A549 treated with AZD9567 at 1 μM for 4 hours (cell line): ENCODE data around the gene KLK6. TPM values are rescaled to one million over a fixed set of nuclear protein-coding genes. Genes with fewer than 3 reads are reported as not detected.

ENCODE experiments used
- total RNA-seq: library from RNA; stranded (reverse); fragments of 200-300 nt; extraction: Qiagen RNA extraction; gene quantifications from 5 replicates; pipeline ENCODE4 v1.2.3, GENCODE V29; 2022; ENCODE audit not compliant: insufficient read depth

Gene KLK6
- total RNA-seq: 0.17 to 0.30 TPM (median 0.19 TPM) in 4 of 5 replicates, not detected in the other

DNA sequence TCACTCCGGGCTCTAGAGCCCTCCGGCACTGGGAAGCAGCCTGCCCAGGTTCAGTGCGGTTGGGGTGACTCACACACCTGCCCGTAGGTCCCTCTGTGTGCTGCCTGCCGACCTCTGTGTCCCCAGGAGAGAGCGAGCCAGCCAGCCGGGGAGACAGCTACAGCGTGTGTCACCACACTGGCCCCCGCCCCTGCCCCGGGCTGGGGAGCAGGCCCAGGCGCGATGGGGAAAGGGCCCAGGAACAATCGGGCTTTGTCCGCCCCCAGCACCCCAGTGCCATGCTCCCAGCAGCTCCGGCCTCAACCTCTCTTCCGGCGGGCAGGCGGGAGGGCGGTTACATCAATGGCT, at the start of gene KLK6:
Gene KLK6 (minus strand): TSS at position 179 of the 348 bp plus-strand sequence. CDS start 1,487 bp downstream, outside the sequence.

DNA sequence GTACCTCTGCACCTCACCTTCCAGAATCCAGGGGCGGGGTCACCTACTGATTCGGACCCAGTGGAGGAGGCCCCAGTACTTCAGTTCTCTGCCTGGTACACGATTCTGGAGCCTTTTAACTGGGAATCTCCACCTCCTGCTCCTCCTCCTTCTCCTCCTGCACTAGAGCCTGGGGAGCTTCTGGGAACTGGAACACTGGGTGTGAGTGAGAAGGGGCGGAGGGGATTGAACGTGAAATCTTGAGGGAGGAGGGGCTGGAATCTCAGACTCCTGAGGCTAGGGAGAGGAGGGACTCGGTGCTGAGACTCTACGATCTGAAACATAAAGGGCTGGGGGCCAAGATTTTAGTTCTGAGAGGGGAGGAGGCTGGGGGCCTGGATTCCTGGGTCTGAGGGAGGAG, 32.1 kb upstream of the KLK6 start, which contains the start of gene KLK8:
Gene KLK8 (minus strand): TSS at position 90 of the 400 bp plus-strand sequence. CDS start 437 bp downstream, outside the sequence.

DNA sequence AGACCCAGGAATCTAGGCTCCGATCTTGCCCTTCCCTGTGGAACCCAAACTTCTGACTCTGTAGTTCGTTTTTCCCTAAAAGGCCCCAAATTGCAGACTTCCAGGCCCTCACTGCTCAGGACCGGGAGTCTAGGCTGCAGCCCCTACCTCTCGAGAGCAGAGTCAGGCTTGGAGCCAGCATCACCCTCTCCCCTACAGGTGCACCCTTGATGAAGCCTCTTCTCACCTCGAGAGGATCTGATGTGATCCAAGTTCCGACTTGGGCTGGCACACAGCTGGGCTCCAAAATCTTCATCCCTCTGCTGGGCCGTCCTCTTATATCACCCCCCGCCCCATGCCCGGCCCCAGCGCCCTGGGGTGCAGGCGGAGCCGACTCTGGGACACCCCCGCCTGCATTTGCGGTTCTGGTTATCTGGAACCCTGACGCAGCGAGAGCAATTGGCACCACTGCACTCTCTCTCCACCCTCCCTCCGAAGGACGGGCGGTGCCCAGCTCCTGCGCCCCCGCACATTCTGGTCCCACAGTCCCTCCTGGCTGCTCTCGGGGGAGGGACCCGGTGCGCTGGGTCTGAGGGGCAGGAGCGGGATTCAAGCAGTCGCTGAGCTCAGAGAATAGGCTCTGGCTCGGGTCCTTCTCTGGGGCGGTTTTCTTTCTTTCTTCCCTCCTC, 14.4 kb upstream of the KLK6 start, which contains the start of gene KLK7:
Gene KLK7 (minus strand): TSS at position 293 of the 668 bp plus-strand sequence. CDS start 1,518 bp downstream, outside the sequence.

DNA sequence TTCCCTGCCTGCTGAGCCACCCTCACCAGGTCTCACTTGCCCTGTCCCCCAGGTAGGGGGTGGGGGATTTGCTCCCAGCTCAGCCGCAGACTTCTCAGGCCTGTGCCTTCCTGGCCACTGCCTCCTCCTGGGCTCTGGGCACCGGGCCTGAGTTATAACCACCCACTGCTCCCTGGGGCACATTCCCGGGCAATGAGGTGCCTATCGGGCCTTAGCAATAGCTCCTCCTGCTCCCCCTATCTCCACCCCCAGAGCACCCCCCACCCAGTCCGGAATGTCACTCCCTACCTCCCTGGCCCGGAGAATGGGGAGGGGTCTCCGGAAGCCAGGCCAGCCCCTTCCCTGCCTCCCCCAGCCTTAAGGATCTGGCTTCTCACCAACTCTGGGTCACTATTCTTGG, 16.5 kb downstream of the KLK6 start, which contains the start of gene KLK5:
Gene KLK5 (minus strand): TSS at position 129 of the 400 bp plus-strand sequence. CDS start 381 bp downstream, outside the sequence.

DNA sequence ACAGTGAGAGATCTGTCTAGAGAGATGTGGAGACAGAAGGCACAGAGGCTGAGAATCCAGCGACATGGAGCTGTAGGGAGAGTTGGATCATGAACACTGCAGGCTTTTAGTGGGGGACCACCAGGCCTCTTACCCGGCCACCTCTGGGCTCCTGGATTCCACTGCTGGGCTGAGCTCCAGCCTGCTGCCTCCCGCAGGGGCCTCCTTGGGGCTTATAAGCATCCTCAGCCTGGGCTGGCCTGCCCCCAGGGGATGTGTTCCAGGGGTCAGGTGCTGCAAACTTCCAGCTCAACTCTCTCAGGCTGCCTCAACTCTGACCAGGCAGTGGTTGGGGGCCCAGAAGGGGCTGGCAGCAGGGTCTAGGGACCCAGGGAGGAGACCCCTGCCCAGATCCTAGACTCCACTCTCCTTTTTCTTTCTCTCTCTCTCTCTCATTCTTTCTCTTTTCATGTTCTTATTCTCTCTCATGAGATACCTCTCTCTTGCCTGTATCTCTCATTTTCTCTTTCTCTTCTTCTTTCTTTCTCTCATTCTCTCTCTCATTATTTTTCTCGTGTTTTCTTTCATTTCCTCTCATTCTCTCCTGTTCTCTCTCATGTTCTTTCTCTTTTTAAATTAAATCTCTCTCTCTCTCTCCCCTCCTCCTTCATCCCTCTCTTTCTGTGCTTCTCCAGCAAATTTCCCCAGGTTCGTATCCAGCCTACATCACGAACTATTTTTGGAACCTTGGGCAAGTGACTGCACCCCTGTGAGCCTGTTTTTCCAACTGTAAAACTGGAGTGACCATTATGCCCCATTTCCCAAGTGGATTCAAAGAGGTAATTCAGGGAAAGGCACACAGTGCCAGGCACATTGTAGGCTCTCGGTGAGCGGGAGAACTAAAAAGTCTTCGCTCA, 57.9 kb downstream of the KLK6 start, which contains the start of gene KLK4:
Gene KLK4 (minus strand): TSS at position 190 of the 896 bp plus-strand sequence. CDS start 657 bp downstream, outside the sequence.

Other genes with a start within 250 kb of the KLK6 start
- 0.09 to 0.53 TPM (median 0.15 TPM) in 4 of 5 replicates, not detected in the other for gene SHANK1, start 249.8 kb downstream of the KLK6 start, total RNA-seq
- gene CLEC11A, start 246.2 kb downstream of the KLK6 start, total RNA-seq: 3.6 to 11.4 TPM (median 10.7 TPM) in 5 replicates
- not detected in 5 replicates for gene GPR32, start 199.1 kb downstream of the KLK6 start, total RNA-seq
- gene ACP4, start 179.2 kb downstream of the KLK6 start, total RNA-seq: not detected in 5 replicates
- 0.09 to 0.15 TPM in 2 of 5 replicates, not detected in the others for gene KLK1, start 145.8 kb downstream of the KLK6 start, total RNA-seq
- gene KLK15, start 136.0 kb downstream of the KLK6 start, total RNA-seq: not detected in 5 replicates
- gene KLK3, start 114.7 kb downstream of the KLK6 start, total RNA-seq: not detected in 5 replicates
- 0.16 to 0.24 TPM (median 0.21 TPM) in 4 of 5 replicates, not detected in the other for gene KLK2, start 96.2 kb downstream of the KLK6 start, total RNA-seq
- gene KLK4, start 58.2 kb downstream of the KLK6 start, total RNA-seq: 0.11 to 0.15 TPM in 2 of 5 replicates, not detected in the others
- gene KLK5, start 16.6 kb downstream of the KLK6 start, total RNA-seq: not detected in 5 replicates
- not detected in 5 replicates for gene KLK7, start 14.3 kb upstream of the KLK6 start, total RNA-seq
- gene KLK8, start 32.0 kb upstream of the KLK6 start, total RNA-seq: not detected in 5 replicates
- gene KLK10, start 50.1 kb upstream of the KLK6 start, total RNA-seq: 0.21 to 0.34 TPM (median 0.28 TPM) in 4 of 5 replicates, not detected in the other
- gene KLK11, start 57.0 kb upstream of the KLK6 start, total RNA-seq: not detected in 5 replicates
- not detected in 5 replicates for gene KLK12, start 65.4 kb upstream of the KLK6 start, total RNA-seq
- 0.10 to 0.22 TPM in 2 of 5 replicates, not detected in the others for gene KLK13, start 95.5 kb upstream of the KLK6 start, total RNA-seq
- 0.17 to 0.57 TPM (median 0.33 TPM) in 4 of 5 replicates, not detected in the other for gene KLK14, start 113.3 kb upstream of the KLK6 start, total RNA-seq
- gene CTU1, start 138.8 kb upstream of the KLK6 start, total RNA-seq: 4.8 to 15.0 TPM (median 12.6 TPM) in 5 replicates
- gene SIGLEC9, start 155.3 kb upstream of the KLK6 start, total RNA-seq: 0.05 TPM in 1 of 5 replicates, not detected in the others
- not detected in 5 replicates for gene SIGLEC7, start 172.7 kb upstream of the KLK6 start, total RNA-seq